K562 (cell line): ENCODE data around the gene CALM3.

ENCODE experiments used
- E2F6 ChIP-seq, 2 experiments: IDR thresholded peaks; 2 replicates each; pipeline ENCODE4 v1.6.1; 2011; ENCODE audit warnings: borderline replicate concordance in 1 of 2, control low read depth in 1 of 2, low read depth in 1 of 2, low read length in 1 of 2, mild to moderate bottlenecking in 1 of 2, mixed read lengths in 1 of 2, moderate library complexity in 1 of 2; ENCODE audit not compliant: insufficient read depth in 1 of 2, insufficient read length in 1 of 2, poor library complexity in 1 of 2, severe bottlenecking in 1 of 2; ENCODE audit errors: extremely low read depth in 1 of 2
- EZH2 ChIP-seq: IDR thresholded peaks from 2 replicates; pipeline ENCODE4 v1.6.1; 2012; ENCODE audit warnings: low read depth, mild to moderate bottlenecking, inconsistent platforms, low read length, borderline replicate concordance
- HNRNPUL1 ChIP-seq: fragments of 200-400 bp; formaldehyde crosslinking; IDR thresholded peaks from 2 replicates; pipeline ENCODE4 v1.6.1; 2017; ENCODE audit warnings: low read length
- MCM2 ChIP-seq: fragments of 450-650 bp; IDR thresholded peaks from 2 replicates; pipeline ENCODE4 v1.6.1; 2017; ENCODE audit warnings: low read depth, mild to moderate bottlenecking
- NFIC ChIP-seq: fragments of 450-650 bp; IDR thresholded peaks from 2 replicates; pipeline ENCODE4 v1.6.1; 2017; ENCODE audit warnings: mild to moderate bottlenecking, inconsistent platforms
- NFRKB ChIP-seq: fragments of 450-650 bp; IDR thresholded peaks from 2 replicates; pipeline ENCODE4 v1.6.1; 2016; ENCODE audit warnings: low read depth
- U2AF1 ChIP-seq: fragments of 200-400 bp; formaldehyde crosslinking; optimal IDR thresholded peaks from 2 replicates; pipeline ENCODE3; 2017; ENCODE audit warnings: mild to moderate bottlenecking, low read depth, low read length, moderate library complexity
- USF2 ChIP-seq: sonication (generic); formaldehyde crosslinking; IDR thresholded peaks from 2 replicates; pipeline ENCODE4 v1.5.0; 2020; ENCODE audit warnings: missing genetic modification reagents
- ZNF263 ChIP-seq: sonication (generic); formaldehyde crosslinking; IDR thresholded peaks from 2 replicates; pipeline ENCODE4 v1.8.0; 2022; ENCODE audit warnings: mild to moderate bottlenecking, missing genetic modification reagents, borderline replicate concordance

- TF ChIP-seq EZH2 (no peak), U2AF1 (no peak), NFRKB (no peak), MCM2 (no peak), ZNF263 (no peak), E2F6 (IDR thresholded peaks at IDR 0.05; ENCODE audit: borderline replicate concordance in 1 of 2, extremely low read depth in 1 of 2, insufficient read depth in 1 of 2, insufficient read length in 1 of 2, low read depth in 1 of 2, low read length in 1 of 2, poor library complexity in 1 of 2, severe bottlenecking in 1 of 2) (no peak), HNRNPUL1 (no peak), USF2 (no peak), NFIC (no peak)
Measured at GRCh38 chr19:46596008-46596407, 5.1 kb upstream of the CALM3 start.
